Muscle layer of duodenum (tissue), 2 donors: ENCODE measurements around the gene FNDC10.
"Not testable (repeated sequence)": the region's sequence is repeated elsewhere in the genome, so short reads cannot be mapped to it uniquely, and the experiment has no call there.

ENCODE experiments used
- H3K27ac ChIP-seq: one replicate; pipeline ENCODE4 v1.7.0; 2013; ENCODE audit warnings: mild to moderate bottlenecking, low read length
- H3K27me3 ChIP-seq: one replicate; pipeline ENCODE4 v1.7.0; 2013; ENCODE audit warnings: low read depth, mild to moderate bottlenecking, control low read depth, low read length
- H3K36me3 ChIP-seq, 2 donors: one replicate each; pipeline ENCODE4 v1.7.0; 2013; ENCODE audit warnings: low read length in 2 of 2, control low read depth in 1 of 2, mild to moderate bottlenecking in 1 of 2; ENCODE audit not compliant: insufficient read depth in 2 of 2, control insufficient read depth in 1 of 2
- H3K4me1 ChIP-seq, 2 donors: one replicate each; pipeline ENCODE4 v1.7.0; 2013; ENCODE audit warnings: low read length in 2 of 2, mild to moderate bottlenecking in 2 of 2, control low read depth in 1 of 2, moderate library complexity in 1 of 2; ENCODE audit not compliant: insufficient read depth in 2 of 2, control insufficient read depth in 1 of 2
- H3K4me3 ChIP-seq, 2 donors: one replicate each; pipeline ENCODE4 v1.7.0; 2013; ENCODE audit warnings: low read length in 2 of 2, low read depth in 1 of 2, mild to moderate bottlenecking in 1 of 2
- H3K9me3 ChIP-seq, 2 donors: one replicate each; pipeline ENCODE4 v1.7.0; 2013; ENCODE audit warnings: low read length in 2 of 2, control low read depth in 1 of 2, mild to moderate bottlenecking in 1 of 2; ENCODE audit not compliant: control insufficient read depth in 1 of 2
- donor health status: healthy.

The FNDC10 gene

DNA sequence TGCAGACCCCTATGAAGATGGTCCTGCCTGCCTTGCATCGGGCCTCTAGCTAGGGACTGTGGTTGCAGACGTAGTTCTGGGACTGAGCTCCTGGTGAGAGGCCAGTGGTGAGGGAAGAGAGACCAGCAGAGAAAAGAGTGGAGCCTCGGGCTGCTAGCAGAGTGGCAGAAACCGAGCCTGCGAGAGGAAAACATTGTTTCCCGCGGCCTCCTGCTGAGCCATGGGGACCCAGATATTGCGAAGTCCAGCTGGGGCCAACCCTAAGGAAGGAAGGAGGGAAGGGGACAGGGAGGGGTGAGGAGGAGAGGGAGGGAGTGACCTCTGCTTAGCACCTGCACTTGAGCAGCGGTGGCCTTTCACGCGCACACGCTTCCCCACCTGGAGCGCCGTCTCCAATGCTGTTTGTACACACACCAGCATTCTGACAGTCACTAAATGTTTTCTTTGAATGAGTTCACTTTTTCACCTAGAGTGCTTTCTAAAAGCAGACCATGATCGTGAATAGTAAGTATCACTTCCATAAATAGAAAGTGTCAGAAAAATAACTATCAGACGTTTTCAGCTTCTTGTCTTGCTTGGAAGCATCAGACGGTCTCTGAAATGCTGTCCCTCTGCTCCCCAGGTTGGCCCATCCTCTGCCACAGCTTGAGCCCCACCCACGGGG, 2.5 kb upstream of the FNDC10 start:
- Histone ChIP-seq H3K4me3 (no peak overlapping the region), H3K9me3 (no peaks in the 10 kb centered on the region), H3K4me1 (peaks cover 0 to 20% of the 10 kb centered on the region in 2 donors), H3K27ac (no peak overlapping the region), H3K36me3 (no peaks in the 10 kb centered on the region), H3K27me3 (peaks cover 15% of the 10 kb centered on the region)

- H3K36me3 ChIP-seq: no peaks in the 10 kb centered on the region
- no peak overlapping the region for H3K27ac ChIP-seq
- peaks cover 15% of the 10 kb centered on the region for H3K27me3 ChIP-seq
- no peaks in the 10 kb centered on the region for H3K9me3 ChIP-seq
- peaks cover 0 to 20% of the 10 kb centered on the region in 2 donors for H3K4me1 ChIP-seq
- no peak overlapping the region for H3K4me3 ChIP-seq
Observed at GRCh38 chr1:1601564-1602303, 1.8 kb upstream of the FNDC10 start.

DNA sequence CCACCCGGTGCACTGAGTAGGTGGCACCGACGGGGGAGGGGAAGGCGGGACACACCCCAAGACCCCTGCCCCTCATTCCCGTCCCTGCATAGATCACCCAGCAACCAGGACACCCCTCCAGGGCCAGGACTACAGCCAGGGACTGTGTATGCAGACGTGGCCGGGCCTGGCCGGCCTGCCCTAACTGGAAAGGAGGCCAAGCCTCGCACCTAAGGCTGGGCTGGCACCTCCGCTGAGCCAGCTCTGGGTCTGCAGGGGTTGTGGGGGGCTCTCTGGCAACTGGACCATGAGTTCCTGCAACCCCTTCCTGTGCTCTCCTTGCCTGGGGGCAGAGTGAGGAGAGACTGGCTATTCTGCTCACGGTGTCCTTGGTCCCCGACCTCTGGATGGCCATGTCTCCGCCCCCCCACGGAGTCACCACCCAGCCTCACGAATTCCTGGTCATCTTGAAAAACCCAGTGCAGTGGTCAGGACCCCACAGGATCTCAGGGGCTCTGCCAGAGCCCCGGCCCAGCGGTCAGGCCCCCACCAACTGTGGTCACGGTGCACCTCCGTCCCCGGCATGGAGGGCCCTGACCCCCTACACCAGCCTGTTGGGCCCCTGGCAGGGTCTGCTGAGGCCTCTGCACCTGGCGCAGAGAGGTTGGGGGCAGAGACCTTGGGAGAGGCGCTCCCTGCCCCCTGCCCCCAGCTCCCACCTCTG, 1.1 kb upstream of the FNDC10 start:
- peak overlapping the region in 1 of 2 donors; percentile 46 for H3K4me3 ChIP-seq
- H3K9me3 ChIP-seq: no peaks in the 10 kb centered on the region
- peaks cover 0 to 20% of the 10 kb centered on the region in 2 donors for H3K4me1 ChIP-seq
- H3K27ac ChIP-seq: no peak overlapping the region
- H3K27me3 ChIP-seq: peaks cover 21% of the 10 kb centered on the region
- H3K36me3 ChIP-seq: no peaks in the 10 kb centered on the region

DNA sequence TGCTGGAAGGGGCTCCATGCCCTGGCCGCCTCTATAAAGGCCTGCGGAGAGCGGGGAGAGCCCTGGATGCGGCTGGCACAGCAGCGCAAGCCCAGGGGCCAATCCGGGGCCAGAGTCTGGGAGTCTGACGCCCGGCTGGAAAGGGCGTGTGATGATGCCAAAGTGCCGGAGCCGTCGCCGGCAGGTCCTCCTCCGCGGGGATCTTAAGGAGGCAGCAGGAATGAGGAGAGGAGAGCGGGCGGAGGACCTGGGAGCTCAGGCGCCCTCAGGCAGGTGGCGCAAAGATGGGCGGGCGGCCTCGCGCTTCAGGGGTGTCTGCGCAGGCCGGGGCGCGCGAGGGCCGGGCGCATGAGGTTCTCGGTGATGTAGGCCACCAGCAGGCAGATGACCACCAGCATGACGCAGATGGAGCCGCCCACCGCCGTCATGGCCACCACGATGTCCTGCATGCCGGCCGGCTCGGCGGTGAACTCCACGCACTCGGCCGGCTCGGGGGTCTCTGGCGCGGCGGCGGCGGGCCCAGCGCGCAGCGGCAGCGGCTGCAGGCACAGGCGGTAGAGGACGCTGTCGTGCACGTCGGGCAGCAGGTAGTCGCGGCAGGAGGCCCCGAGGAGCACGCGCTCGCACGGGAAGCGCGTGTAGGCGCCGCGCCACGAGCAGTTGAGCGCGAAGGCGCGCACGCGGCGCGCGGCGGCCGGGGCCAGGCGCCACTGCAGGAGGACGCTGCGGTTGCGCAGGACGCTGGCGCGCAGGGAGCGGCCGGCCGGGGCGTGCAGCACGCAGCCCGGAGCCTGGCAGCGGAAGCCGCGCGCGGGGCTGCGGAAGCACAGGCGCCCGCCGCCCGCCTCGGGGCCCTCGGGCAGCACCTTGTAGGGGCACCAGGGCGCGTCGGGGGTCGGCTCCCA, 653 bp downstream of the FNDC10 start:
- H3K27me3 ChIP-seq: peaks cover 21% of the 10 kb centered on the region
- no peaks in the 10 kb centered on the region for H3K9me3 ChIP-seq
- H3K27ac ChIP-seq: no peak overlapping the region
- peaks cover 0 to 20% of the 10 kb centered on the region in 2 donors for H3K4me1 ChIP-seq
- peak overlapping the region in 1 of 2 donors; percentile 27 for H3K4me3 ChIP-seq
- no peaks in the 10 kb centered on the region for H3K36me3 ChIP-seq

DNA sequence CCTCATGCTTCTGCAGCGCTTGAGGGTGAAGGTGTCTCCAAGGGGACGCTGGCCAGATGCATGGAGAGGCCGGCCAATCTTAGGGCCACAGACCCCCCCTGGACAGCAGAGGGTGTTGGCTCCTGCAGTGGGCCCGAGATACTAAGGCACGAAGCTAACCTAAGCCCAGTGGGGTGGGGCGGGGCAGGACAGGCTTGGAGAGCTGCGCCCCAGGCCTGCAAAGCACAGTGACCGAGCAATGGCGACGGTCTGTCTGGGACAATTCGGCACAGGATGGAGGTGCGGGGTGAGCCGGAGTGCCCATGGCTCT, 1.3 kb downstream of the FNDC10 start:
- Histone ChIP-seq H3K4me1 (peaks cover 0 to 20% of the 10 kb centered on the region in 2 donors), H3K9me3 (no peaks in the 10 kb centered on the region), H3K36me3 (no peaks in the 10 kb centered on the region), H3K4me3 (no peak overlapping the region), H3K27me3 (peaks cover 21% of the 10 kb centered on the region), H3K27ac (no peak overlapping the region)

DNA sequence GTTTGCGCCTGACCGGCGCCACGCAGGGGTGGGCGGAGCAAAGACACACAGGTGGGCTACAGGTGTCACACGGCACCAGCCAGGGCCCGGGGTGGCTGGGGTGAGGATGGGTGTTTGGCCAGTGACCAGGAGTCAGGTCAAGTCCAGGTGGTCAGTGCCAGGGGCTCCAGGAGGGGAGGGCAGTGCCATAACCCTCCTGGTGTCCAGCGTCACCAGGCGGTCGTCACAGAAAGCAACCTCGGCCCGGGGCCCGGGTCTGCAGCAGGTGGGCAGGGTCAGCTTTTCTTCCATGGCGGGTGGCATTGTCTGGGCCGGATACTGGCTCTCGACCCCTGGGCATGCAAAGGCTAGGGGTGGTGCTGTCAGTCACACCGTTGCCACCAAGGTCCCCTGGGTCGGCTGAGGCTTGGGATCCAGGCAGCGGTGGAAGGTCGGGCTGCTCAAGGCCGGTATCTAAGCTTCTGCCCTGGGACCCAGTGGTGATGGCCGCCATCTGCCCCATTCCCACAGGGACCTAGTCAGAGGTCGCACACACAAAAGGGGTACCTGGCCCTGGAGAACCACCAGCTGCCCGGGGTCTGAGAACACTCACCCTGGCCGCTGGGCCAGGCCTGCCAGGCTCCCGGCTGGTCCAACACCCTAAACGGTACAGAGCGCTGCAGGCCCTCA, 1.8 kb downstream of the FNDC10 start:
- no peak overlapping the region for H3K4me3 ChIP-seq
- no peaks in the 10 kb centered on the region for H3K9me3 ChIP-seq
- peaks cover 21% of the 10 kb centered on the region for H3K27me3 ChIP-seq
- no peak overlapping the region for H3K27ac ChIP-seq
- H3K36me3 ChIP-seq: no peaks in the 10 kb centered on the region
- peaks cover 0 to 20% of the 10 kb centered on the region in 2 donors for H3K4me1 ChIP-seq

GRCh38 chr1:1597275-1597930, 2.5 kb downstream of the FNDC10 start:
- H3K4me1 ChIP-seq: peaks cover 0 to 20% of the 10 kb centered on the region in 2 donors
- H3K4me3 ChIP-seq: no peak overlapping the region
- H3K9me3 ChIP-seq: no peaks in the 10 kb centered on the region
- peaks cover 21% of the 10 kb centered on the region for H3K27me3 ChIP-seq
- no peaks in the 10 kb centered on the region for H3K36me3 ChIP-seq
- no peak overlapping the region for H3K27ac ChIP-seq

DNA sequence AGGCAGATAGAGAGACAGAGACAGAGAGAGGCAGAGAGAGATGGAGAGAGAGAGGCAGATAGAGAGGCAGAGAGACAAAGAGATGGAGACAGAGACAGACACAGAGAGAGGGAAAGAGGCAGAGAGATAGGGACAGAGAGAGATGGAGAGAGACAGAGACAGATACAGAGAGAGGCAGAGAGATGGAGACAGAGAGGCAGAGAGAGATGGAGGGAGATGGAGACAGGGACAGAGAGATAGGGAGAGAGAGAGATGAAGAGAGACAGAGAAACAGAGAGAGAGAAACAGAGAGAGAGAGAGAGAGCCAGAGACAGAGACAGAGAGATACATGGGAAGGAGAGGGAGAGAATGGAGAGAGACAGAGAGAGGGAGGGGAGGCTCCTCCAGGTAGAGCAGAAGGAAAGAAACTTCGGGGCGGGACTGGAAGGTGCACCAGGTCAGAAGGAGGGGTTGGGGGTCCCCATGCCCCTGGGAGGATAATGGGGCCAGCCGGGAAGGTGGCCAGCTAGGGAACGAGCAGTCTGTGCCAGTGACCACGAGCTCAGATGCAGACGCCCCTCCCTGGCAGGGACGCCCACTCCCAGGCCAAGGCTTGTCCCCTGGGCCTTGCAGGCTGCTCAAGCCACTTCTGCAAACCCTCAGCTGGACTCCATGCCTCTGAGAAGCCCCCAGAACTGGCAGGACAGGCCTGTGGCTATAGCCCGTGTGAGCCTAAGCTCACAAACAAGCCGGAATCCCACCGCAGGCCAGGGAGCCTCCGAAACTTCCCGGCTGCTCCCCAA, 3.3 kb downstream of the FNDC10 start:
- Histone ChIP-seq H3K27ac (no peak overlapping the region), H3K4me1 (peaks cover 0 to 20% of the 10 kb centered on the region in 2 donors), H3K9me3 (no peaks in the 10 kb centered on the region), H3K36me3 (no peaks in the 10 kb centered on the region), H3K4me3 (no peak overlapping the region), H3K27me3 (peaks cover 21% of the 10 kb centered on the region)

- H3K4me3 ChIP-seq, H3K9me3 ChIP-seq, H3K36me3 ChIP-seq, H3K27ac ChIP-seq: not testable (repeated sequence)
- Histone ChIP-seq H3K4me1 (peaks cover 0 to 15% of the 10 kb centered on the region in 2 donors), H3K27me3 (peaks cover 17% of the 10 kb centered on the region)
Observed at GRCh38 chr1:1595341-1595740, 4.6 kb downstream of the FNDC10 start.
